K562 (cell line): Measurements from ENCODE around the gene CLIP2. TPM values are rescaled to one million over a fixed set of nuclear protein-coding genes. Genes with fewer than 3 reads are reported as not detected.

Experiments used
- ATAC-seq: fragments of 200-7000 bp; cut with Tn5 transposase; 3 replicates; pipeline ENCODE4 v1.9.1; 2020; ENCODE audit warnings: moderate library complexity
- BruUV-seq: library from RNA; stranded (reverse); fragments of 400-500 nt; replicated peaks from 2 replicates; lab custom pipeline; 2021; lab: Mats Ljungman, UMichigan
- CTCF ChIA-PET: fragments of 300-600 bp; formaldehyde crosslinking; extraction: SDS; loops from one replicate; lab custom pipeline; 2021; ENCODE audit warnings: low intra/inter-chr PET ratio; lab: Yijun Ruan, JAX
- POLR2A ChIA-PET: fragments of 300-600, 350-650 bp; sonication (Branson Sonifier 250); formaldehyde crosslinking; extraction: SDS; loops from one replicate; lab custom pipeline; 2021; ENCODE audit warnings: antibody characterized with exemption, inconsistent platforms; lab: Yijun Ruan, JAX
- DNase-seq, 4 experiments: peaks; one replicate each; pipeline versions ENCODE4 v3.0.0 to v3.0.0-alpha.2; 2011 to 2018; ENCODE audit warnings: low spot score in 3 of 4, mixed read lengths in 3 of 4; ENCODE audit errors: extremely low read depth in 1 of 4
- FAIRE-seq: peaks from 2 replicates; lab custom pipeline; 2011; peaks lifted over from hg19 to GRCh38; lab: Jason Lieb, UNC
- H2AFZ ChIP-seq: 2 replicates; pipeline ENCODE4 v1.6.0; 2011; ENCODE audit warnings: low read depth, low read length, control low read depth, inconsistent platforms
- H3K27ac ChIP-seq: fragments of 200-600 bp; 3 replicates; pipeline ENCODE4 v1.8.0; 2011; ENCODE audit warnings: low read depth, mild to moderate bottlenecking, control low read depth, inconsistent platforms, low read length, moderate library complexity, mixed read lengths; ENCODE audit errors: extremely low read depth
- H3K27me3 ChIP-seq, 2 experiments: fragments of 300-600 bp in 1 of 2; 2 replicates in 1 of 2; 3 replicates in 1 of 2; pipeline versions ENCODE4 v1.6.0 to v1.8.0; 2011; ENCODE audit warnings: inconsistent platforms in 2 of 2, low read length in 2 of 2, mild to moderate bottlenecking in 1 of 2, mixed read lengths in 1 of 2, moderate library complexity in 1 of 2; ENCODE audit not compliant: control insufficient read depth in 2 of 2, insufficient read depth in 2 of 2
- H3K36me3 ChIP-seq: fragments of 300-600 bp; 3 replicates; pipeline ENCODE4 v1.8.0; 2011; ENCODE audit warnings: mild to moderate bottlenecking, low read length, inconsistent platforms; ENCODE audit not compliant: control insufficient read depth, insufficient read depth
- H3K4me1 ChIP-seq, 2 experiments: fragments of 200-600 bp in 1 of 2; replicated peaks in 1 of 2; 2 replicates in 1 of 2; 3 replicates in 1 of 2; pipeline versions ENCODE4 v1.5.1 to v1.8.0; 2011; ENCODE audit warnings: inconsistent platforms in 2 of 2, low read length in 2 of 2, mild to moderate bottlenecking in 1 of 2, mixed read lengths in 1 of 2, moderate library complexity in 1 of 2; ENCODE audit not compliant: control insufficient read depth in 2 of 2, insufficient read depth in 2 of 2
- H3K4me2 ChIP-seq: 2 replicates; pipeline ENCODE4 v1.6.1; 2011; ENCODE audit warnings: low read length, control low read depth, inconsistent platforms, mixed read lengths; ENCODE audit not compliant: insufficient read depth
- H3K4me3 ChIP-seq: fragments of 200-600 bp; sonication (generic), shearing (Covaris generic); 2 replicates; pipeline ENCODE4 v1.5.1; 2016; ENCODE audit warnings: control low read depth, inconsistent platforms
- H3K79me2 ChIP-seq: fragments of 200-600 bp; 3 replicates; pipeline ENCODE4 v1.8.0; 2011; ENCODE audit warnings: low read length, inconsistent platforms; ENCODE audit not compliant: control insufficient read depth, insufficient read depth
- H3K9ac ChIP-seq, 2 experiments: 2 replicates each; pipeline versions ENCODE4 v1.6.0 to v1.6.1; 2011; ENCODE audit warnings: low read depth in 2 of 2, low read length in 2 of 2, control low read depth in 1 of 2, inconsistent platforms in 1 of 2, mild to moderate bottlenecking in 1 of 2, mixed read lengths in 1 of 2; ENCODE audit not compliant: insufficient read depth in 1 of 2
- H3K9me1 ChIP-seq: one replicate; pipeline ENCODE4 v1.6.0; 2011; ENCODE audit warnings: inconsistent platforms, mild to moderate bottlenecking, low read length, moderate library complexity; ENCODE audit not compliant: control insufficient read depth, insufficient read depth
- H3K9me3 ChIP-seq: replicated peaks from 2 replicates; pipeline ENCODE4 v1.5.1; 2011; ENCODE audit warnings: low read depth, low read length, inconsistent platforms; ENCODE audit not compliant: control insufficient read depth, insufficient read depth
- H4K20me1 ChIP-seq: replicated peaks from 2 replicates; pipeline ENCODE4 v1.6.1; 2011; ENCODE audit warnings: low read length, inconsistent platforms, mixed read lengths; ENCODE audit not compliant: control insufficient read depth, insufficient read depth
- BRD4 ChIP-seq: fragments of 200-600 bp; sonication (generic); IDR thresholded peaks from 2 replicates; pipeline ENCODE4 v1.6.1; 2017; ENCODE audit warnings: inconsistent platforms
- ELK3 ChIP-seq: fragments of 450-650 bp; formaldehyde crosslinking; IDR thresholded peaks from 2 replicates; pipeline ENCODE4 v1.4.0; 2020; ENCODE audit warnings: mild to moderate bottlenecking
- REST ChIP-seq, 2 experiments: fragments of 450-650 bp; formaldehyde crosslinking in 1 of 2; IDR thresholded peaks; 2 replicates each; pipeline versions ENCODE4 v1.4.0 to v1.6.1; 2014 to 2020; ENCODE audit warnings: mild to moderate bottlenecking in 2 of 2, borderline replicate concordance in 1 of 2, low read depth in 1 of 2
- SMC3 ChIP-seq: conservative IDR thresholded peaks from 2 replicates; pipeline ENCODE4 v1.6.1; 2011; ENCODE audit warnings: low read depth, low read length, improper control_type of control experiment; ENCODE audit not compliant: insufficient read depth
- ZNF384 ChIP-seq: IDR thresholded peaks from 2 replicates; pipeline ENCODE4 v1.6.1; 2012; ENCODE audit warnings: low read depth, low read length, improper control_type of control experiment
- ZNF766 ChIP-seq: fragments of 200-800 bp; sonication (Bioruptor generic); conservative IDR thresholded peaks from 2 replicates; pipeline ENCODE4 v1.6.1; 2016; ENCODE audit warnings: missing genetic modification characterization, missing compliant biosample characterization
- ZZZ3 ChIP-seq: fragments of 450-650 bp; IDR thresholded peaks from 2 replicates; pipeline ENCODE4 v1.6.1; 2016; ENCODE audit warnings: antibody characterized with exemption, mild to moderate bottlenecking, moderate library complexity
- WGBS: fragments of 100-300 bp; shearing (Covaris generic); methylation state at CpG from one replicate; pipeline ENCODE4 v1.1.6; 2016; ENCODE audit warnings: low coverage, mixed read lengths; ENCODE audit not compliant: insufficient coverage; ENCODE audit errors: missing lambda C conversion rate; 5-methylcytosine and 5-hydroxymethylcytosine counted together
- in situ Hi-C: fragments of 300-500 bp; cut with MboI; formaldehyde crosslinking; loops from 4 replicates; pipeline ENCODE4 v1.15.0; 2018; ENCODE audit warnings: inconsistent platforms, mixed read lengths
- intact Hi-C: fragments of 100-400 bp; cut with micrococcal nuclease; formaldehyde crosslinking; loops from 2 replicates; pipeline ENCODE4 v1.14.2; 2022
- polyA plus RNA-seq, 8 experiments: library from polyadenylated mRNA; depleted of rRNA in 4 of 8; stranded (reverse) in 5 of 8; unstranded in 3 of 8; fragments of >200 nt; fragmentation: Nextera tagmentation in 2 of 8; fragmentation: Illumina TruSeq in 1 of 8; extraction: Ambion mirVana in 2 of 8; extraction: Trizol in 1 of 8; gene quantifications; 2 replicates each; pipeline versions ENCODE4 v1.2.1 to v1.2.3, GENCODE V29; 2011 to 2014; ENCODE audit warnings: inconsistent platforms in 1 of 8, missing spikeins in 1 of 8
- total RNA-seq, 7 experiments: library from RNA; depleted of rRNA in 6 of 7; stranded (reverse); fragments of >200 nt in 6 of 7; fragmentation: Illumina TruSeq in 2 of 7; extraction: Trizol in 2 of 7; gene quantifications; 2 replicates each; pipeline versions ENCODE4 v1.2.1 to v1.2.3, GENCODE V29; 2011 to 2021; ENCODE audit warnings: low replicate concordance in 1 of 7
- TF ChIP-seq, protein P1 (sequence below), 3 experiments: IDR thresholded peaks in 2 of 3; conservative IDR thresholded peaks in 1 of 3; 2 replicates each; pipeline ENCODE4 v1.5.1; 2011 to 2012; ENCODE audit warnings: low read length in 3 of 3, mild to moderate bottlenecking in 3 of 3, control low read depth in 2 of 3, improper control_type of control experiment in 1 of 3, inconsistent platforms in 1 of 3, low read depth in 1 of 3, mixed read lengths in 1 of 3, moderate library complexity in 1 of 3; ENCODE audit not compliant: insufficient read depth in 2 of 3

Gene CLIP2
- total and polyA plus RNA-seq, 9 of the 15 experiments (the other 6 are each of a cell fraction or from before 2014, with no cell fraction given) = 0.07 to 5.4 (median 2.1) TPM

- Histone ChIP-seq H3K4me3 (no peak overlapping the region), H4K20me1 (no peaks in the 10 kb centered on the region; the same call in 1 of the 2 replicates), H3K4me2 (no peak overlapping the region), H3K9me1 (no peaks in the 10 kb centered on the region), H3K79me2 (no peaks in the 10 kb centered on the region), H3K4me1 (peaks cover 10 to 33% of the 10 kb centered on the region in 2 experiments), H3K27me3 (peaks cover 0 to 18% of the 10 kb centered on the region in 2 experiments; a peak in 2 of 5 replicates), H3K9me3 (no peaks in the 10 kb centered on the region), H2AFZ (no peak overlapping the region), H3K36me3 (no peaks in the 10 kb centered on the region), H3K9ac (no peak overlapping the region), H3K27ac (no peak overlapping the region)
- BruUV-seq = no TSS peak
- intact Hi-C loops = loop anchor here (1.0 to 5.0 kb wide), 2 partner anchors 195 to 349 kb away; no protein-coding TSS in a partner anchor
- FAIRE-seq (peak; percentile 93), ATAC-seq (peak; percentile 79), DNase-seq (peak; percentile 79 to 90 (median 86))
- CTCF ChIA-PET = interaction anchor here (0.6 to 3.6 kb wide), 8 partner anchors 28 to 536 kb away, joined by 3 to 28 read pairs (median 5); no protein-coding TSS in a partner anchor
- POLR2A ChIA-PET = interaction anchor here (0.6 to 1.5 kb wide), 10 partner anchors 97 to 1595 kb away, joined by 3 to 7 read pairs (median 4); no protein-coding TSS in a partner anchor
- 3% methylated on average over 14 of the region's 14 CpGs for WGBS
- in situ Hi-C loops = loop anchor here (5.0 to 25.0 kb wide), 4 partner anchors 194 to 636 kb away; no protein-coding TSS in a partner anchor
- TF ChIP-seq REST (IDR thresholded peaks at IDR 0.05; ENCODE audit: borderline replicate concordance) (peak; percentile 79), REST (CRISPR knock-in tag; IDR thresholded peaks at IDR 0.05; ENCODE audit: low read depth) (no peak), ELK3 (CRISPR knock-in tag) (no peak), ZZZ3 (no peak), ZNF384 (0 out of 2 replicates have a peak, but pooled peaks have one; percentile 8), SMC3 (peak; percentile 96), BRD4 (no peak), ZNF766 (CRISPR knock-in tag) (no peak)
- TF ChIP-seq, protein P1, sequence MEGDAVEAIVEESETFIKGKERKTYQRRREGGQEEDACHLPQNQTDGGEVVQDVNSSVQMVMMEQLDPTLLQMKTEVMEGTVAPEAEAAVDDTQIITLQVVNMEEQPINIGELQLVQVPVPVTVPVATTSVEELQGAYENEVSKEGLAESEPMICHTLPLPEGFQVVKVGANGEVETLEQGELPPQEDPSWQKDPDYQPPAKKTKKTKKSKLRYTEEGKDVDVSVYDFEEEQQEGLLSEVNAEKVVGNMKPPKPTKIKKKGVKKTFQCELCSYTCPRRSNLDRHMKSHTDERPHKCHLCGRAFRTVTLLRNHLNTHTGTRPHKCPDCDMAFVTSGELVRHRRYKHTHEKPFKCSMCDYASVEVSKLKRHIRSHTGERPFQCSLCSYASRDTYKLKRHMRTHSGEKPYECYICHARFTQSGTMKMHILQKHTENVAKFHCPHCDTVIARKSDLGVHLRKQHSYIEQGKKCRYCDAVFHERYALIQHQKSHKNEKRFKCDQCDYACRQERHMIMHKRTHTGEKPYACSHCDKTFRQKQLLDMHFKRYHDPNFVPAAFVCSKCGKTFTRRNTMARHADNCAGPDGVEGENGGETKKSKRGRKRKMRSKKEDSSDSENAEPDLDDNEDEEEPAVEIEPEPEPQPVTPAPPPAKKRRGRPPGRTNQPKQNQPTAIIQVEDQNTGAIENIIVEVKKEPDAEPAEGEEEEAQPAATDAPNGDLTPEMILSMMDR (IDR thresholded peaks at IDR 0.05 in 2 of 3, conservative IDR thresholded peaks at IDR 0.05 in 1 of 3; ENCODE audit: insufficient read depth in 2 of 3, low read depth in 1 of 3, low read length in 3 of 3) = peak; percentile 95 to 99 (median 96)
Measured at GRCh38 chr7:74401137-74401859, 112.1 kb downstream of the CLIP2 start.
